AG04449 (cell line): ENCODE results near the gene LRFN2.

ENCODE experiments used
- CTCF ChIA-PET: fragments of 350-600 bp; formaldehyde crosslinking; extraction: SDS; loops from one replicate; lab custom pipeline; 2021; ENCODE audit warnings: antibody characterized with exemption; lab: Yijun Ruan, JAX
- POLR2A ChIA-PET: fragments of 400-600, 350-600 bp; formaldehyde crosslinking; extraction: SDS; loops from one replicate; lab custom pipeline; 2020; ENCODE audit warnings: antibody characterized with exemption, inconsistent platforms; lab: Yijun Ruan, JAX
- DNase-seq: peaks from one replicate; pipeline ENCODE4 v3.0.0-alpha.2; 2010; ENCODE audit warnings: low read depth, low spot score
- H3K4me3 ChIP-seq: 2 replicates; pipeline ENCODE4 v1.5.1; 2011; ENCODE audit warnings: low read depth, mild to moderate bottlenecking, control low read depth, low read length
- TF ChIP-seq, protein P1 (sequence below): IDR thresholded peaks from one replicate; pipeline ENCODE4 v1.5.1; 2011; ENCODE audit warnings: mild to moderate bottlenecking, moderate library complexity, low read length, control low read depth, inconsistent platforms; ENCODE audit not compliant: insufficient read depth; ENCODE audit errors: missing control alignments

The LRFN2 gene

DNA sequence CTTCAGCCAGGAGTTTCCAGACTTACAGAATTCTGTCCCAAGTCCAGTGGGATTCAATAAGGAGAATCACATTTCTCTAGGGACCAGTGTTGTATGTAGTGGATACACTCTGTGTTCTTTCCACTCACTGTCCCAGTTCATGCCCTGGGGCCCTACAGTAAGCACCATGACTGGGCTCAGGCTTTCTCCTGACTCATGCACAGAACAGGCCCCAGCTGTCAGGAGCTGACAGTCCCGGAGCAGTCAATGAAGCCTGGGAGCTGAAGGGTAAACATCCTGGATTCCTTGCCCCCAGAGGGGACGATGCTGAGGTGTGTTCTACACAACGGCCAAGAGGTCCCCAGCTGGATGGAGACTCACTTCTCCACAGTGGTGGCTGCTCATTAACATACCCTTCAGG is 40.2 kb upstream of the LRFN2 start:
- CTCF ChIA-PET = no interaction called here

DNA sequence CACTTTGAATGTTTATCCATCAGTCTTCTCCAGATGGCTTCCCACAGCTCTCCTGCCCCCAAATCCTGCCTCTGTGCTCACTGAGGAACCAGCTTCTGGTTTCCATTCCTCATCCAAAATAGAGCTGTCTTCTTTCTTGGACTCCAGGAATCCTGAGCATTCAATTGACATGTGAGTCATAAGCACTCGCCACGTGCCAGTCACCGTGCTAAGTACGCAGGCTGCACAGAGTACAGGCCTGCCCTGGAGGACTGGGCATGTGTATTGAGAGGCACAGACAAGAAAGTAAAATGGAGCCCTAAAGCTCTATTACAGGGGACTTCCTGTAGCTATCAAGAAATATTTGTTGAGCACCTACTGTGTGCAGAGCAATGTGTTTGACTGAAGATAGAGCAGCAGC is 39.7 kb upstream of the LRFN2 start:
- no peak overlapping the region for H3K4me3 ChIP-seq
- TF ChIP-seq, protein P1, sequence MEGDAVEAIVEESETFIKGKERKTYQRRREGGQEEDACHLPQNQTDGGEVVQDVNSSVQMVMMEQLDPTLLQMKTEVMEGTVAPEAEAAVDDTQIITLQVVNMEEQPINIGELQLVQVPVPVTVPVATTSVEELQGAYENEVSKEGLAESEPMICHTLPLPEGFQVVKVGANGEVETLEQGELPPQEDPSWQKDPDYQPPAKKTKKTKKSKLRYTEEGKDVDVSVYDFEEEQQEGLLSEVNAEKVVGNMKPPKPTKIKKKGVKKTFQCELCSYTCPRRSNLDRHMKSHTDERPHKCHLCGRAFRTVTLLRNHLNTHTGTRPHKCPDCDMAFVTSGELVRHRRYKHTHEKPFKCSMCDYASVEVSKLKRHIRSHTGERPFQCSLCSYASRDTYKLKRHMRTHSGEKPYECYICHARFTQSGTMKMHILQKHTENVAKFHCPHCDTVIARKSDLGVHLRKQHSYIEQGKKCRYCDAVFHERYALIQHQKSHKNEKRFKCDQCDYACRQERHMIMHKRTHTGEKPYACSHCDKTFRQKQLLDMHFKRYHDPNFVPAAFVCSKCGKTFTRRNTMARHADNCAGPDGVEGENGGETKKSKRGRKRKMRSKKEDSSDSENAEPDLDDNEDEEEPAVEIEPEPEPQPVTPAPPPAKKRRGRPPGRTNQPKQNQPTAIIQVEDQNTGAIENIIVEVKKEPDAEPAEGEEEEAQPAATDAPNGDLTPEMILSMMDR = no peak
- no peak for DNase-seq
- ChIA-PET CTCF (no interaction called here), POLR2A (no interaction called here)

More for the DNA sequence above, 40.2 kb upstream of the LRFN2 start:
- POLR2A ChIA-PET = no interaction called here
- DNase-seq = no peak
- H3K4me3 ChIP-seq = no peak overlapping the region
- TF ChIP-seq, protein P1 = no peak

DNA sequence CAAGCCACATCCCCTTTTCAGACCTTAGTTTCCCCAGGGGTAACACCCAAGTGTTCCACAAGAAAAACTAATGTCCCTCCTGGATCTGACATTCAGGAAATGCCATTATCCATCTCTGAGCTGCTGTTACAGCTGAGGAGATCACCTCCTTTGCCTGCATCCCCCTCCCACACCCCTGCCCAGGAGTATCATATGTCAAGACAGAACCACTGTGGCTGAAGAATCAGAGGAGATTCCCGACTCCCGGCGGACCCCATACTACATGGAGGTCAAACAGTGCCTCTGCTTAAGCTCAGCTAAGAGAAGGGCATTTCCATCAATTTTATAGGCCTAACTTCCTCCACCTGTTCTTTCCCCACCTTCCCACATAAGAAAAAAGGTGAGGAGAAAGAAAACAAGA is 36.8 kb upstream of the LRFN2 start:
- ChIA-PET POLR2A (no interaction called here), CTCF (no interaction called here)
- no peak for DNase-seq
- TF ChIP-seq, protein P1 = no peak
- no peak overlapping the region for H3K4me3 ChIP-seq

DNA sequence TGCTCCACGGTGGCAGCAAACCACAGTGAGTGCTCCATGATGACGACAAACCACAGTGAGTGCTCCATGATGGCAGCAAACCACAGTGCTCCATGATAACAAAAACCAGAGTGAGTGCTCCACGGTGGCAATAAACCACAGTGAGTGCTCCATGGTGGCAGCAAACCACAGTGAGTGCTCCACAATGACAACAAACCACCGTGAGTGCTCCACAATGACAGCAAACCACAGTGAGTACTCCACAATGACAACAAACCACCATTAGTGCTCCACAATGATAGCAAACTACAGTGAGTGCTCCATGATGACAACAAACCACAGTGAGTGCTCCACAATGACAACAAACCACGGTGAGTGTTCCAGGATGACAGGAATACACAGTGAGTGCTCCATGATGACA is 36.0 kb upstream of the LRFN2 start:
- POLR2A ChIA-PET = no interaction called here
- H3K4me3 ChIP-seq = no peak overlapping the region
- DNase-seq = no peak
- TF ChIP-seq, protein P1 = no peak
- CTCF ChIA-PET = no interaction called here

DNA sequence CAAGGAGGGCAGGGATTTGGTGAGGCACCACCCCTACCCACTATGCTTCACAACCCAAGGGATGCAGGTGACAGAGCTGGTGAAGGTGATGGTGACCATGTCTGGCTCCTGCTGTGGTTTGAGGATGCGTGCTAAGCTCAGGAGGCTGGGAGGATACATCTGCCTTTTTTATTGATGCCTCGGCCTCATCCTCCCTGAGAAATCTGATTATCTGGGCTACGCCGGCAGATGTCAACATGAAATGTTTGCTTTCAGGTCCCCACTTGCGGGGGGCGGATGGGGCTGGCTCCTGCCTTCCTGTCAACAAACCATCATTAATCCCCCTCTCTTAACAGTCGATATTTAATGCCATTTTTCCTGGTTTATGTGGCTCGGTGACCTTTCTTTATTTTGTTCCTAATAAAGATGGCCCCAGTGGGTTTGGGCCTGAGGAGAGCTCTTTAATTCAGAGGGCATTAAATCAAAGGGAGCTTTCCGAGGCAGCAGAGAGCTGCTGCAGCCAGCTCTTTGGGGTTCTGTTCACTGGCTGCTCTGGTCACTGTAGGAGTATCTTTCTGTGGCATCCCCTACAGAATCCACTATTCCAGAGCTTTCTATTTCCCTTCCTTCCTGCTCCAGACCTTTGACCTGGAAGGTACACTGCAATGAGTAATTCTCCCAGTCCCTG is 33.5 kb upstream of the LRFN2 start:
- H3K4me3 ChIP-seq = no peak overlapping the region
- DNase-seq = no peak
- CTCF ChIA-PET = no interaction called here
- TF ChIP-seq, protein P1 = no peak
- POLR2A ChIA-PET = no interaction called here

DNA sequence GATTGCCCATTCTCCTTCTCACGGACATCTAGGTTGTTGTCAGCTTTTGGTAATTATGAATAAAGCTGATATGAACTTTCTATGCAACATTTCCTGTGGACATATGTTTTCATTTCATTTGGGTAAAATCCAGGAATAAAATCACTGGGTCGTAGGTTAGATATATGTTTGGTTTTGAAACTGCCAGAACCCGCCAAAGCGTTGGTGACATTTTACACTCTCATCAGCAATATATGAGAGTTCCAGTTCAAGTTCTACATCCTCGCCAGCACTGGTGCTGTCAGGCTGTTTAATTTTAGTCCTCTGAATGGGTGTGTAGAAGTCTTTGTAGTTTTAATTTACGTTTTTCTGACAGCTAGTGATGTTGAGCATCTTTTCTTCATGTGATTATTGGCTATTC is 27.5 kb upstream of the LRFN2 start:
- ChIA-PET POLR2A (no interaction called here), CTCF (no interaction called here)
- H3K4me3 ChIP-seq = no peak overlapping the region
- DNase-seq = no peak
- TF ChIP-seq, protein P1 = no peak
